Mammary epithelial cell (primary cell): ENCODE results near the gene TLE5.

Experiments
- CTCF ChIP-seq, 2 donors: IDR thresholded peaks in 1 of 2; conservative IDR thresholded peaks in 1 of 2; 2 replicates each; pipeline ENCODE4 v1.5.1; 2011 to 2012; ENCODE audit warnings: inconsistent platforms in 2 of 2, low read length in 2 of 2, mild to moderate bottlenecking in 2 of 2, control low read depth in 1 of 2, low read depth in 1 of 2; ENCODE audit not compliant: insufficient read depth in 1 of 2; ENCODE audit errors: extremely low read depth in 1 of 2
- EZH2 ChIP-seq: IDR thresholded peaks from 2 replicates; pipeline ENCODE4 v1.6.1; 2012; ENCODE audit warnings: low read length, inconsistent platforms, borderline replicate concordance

DNA sequence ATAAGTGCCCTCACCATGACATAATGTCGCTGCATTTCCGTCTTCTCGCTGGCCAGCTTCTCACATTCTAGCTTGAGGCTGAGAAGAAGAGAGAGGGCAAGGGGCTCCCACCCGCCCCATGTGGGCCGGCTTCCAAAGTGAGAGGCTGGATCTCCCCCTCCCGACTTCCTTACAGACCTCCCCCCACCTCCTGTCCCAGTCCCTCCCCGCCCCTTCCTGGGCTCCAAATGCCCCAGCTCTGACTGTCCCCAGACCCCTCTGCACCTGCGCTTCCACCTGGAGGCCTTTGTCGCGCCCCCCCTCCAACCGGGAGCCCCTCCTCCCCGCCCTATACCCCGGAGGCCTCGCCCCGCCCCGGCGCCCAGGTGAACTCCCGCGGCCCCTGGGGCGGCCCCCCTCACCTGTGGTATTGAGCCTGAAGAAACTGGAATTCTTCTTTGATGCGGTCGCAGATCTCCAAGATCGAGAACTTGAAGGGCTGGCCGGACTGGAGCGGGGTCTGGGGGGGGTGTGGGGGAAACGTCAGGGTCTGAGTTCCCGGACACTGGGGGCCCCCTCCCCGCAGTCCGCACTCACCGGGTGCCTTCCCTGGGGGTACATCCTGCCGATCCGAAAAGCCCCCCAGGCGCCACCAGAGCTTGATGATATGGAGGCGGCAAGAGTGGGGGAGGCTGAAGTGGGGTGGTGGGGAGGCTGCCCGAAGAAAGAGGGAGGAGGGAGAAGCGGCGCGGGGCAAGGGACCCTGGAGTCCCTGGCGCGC, 33.8 kb downstream of the TLE5 start:
- TF ChIP-seq EZH2 (no peak), CTCF (conservative IDR thresholded peaks at IDR 0.05 in 1 of 2, IDR thresholded peaks at IDR 0.05 in 1 of 2; ENCODE audit: extremely low read depth in 1 of 2, insufficient read depth in 1 of 2, low read depth in 1 of 2, low read length in 2 of 2) (no peak)
